ENCODE results near the gene XXYLT1.

GRCh38 chr3:195260280-195260905, 10.6 kb downstream of the XXYLT1 start:
- TF ChIP-seq, protein P1, sequence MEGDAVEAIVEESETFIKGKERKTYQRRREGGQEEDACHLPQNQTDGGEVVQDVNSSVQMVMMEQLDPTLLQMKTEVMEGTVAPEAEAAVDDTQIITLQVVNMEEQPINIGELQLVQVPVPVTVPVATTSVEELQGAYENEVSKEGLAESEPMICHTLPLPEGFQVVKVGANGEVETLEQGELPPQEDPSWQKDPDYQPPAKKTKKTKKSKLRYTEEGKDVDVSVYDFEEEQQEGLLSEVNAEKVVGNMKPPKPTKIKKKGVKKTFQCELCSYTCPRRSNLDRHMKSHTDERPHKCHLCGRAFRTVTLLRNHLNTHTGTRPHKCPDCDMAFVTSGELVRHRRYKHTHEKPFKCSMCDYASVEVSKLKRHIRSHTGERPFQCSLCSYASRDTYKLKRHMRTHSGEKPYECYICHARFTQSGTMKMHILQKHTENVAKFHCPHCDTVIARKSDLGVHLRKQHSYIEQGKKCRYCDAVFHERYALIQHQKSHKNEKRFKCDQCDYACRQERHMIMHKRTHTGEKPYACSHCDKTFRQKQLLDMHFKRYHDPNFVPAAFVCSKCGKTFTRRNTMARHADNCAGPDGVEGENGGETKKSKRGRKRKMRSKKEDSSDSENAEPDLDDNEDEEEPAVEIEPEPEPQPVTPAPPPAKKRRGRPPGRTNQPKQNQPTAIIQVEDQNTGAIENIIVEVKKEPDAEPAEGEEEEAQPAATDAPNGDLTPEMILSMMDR (IDR thresholded peaks at IDR 0.05): no peak
- TF ChIP-seq EP300 (IDR thresholded peaks at IDR 0.05): no peak
- TF ChIP-seq POLR2A (IDR thresholded peaks at IDR 0.05): no peak

Data from tibial nerve (tissue), 4 donors.